Activated T-helper 1 cell treated with anti-CD3 and anti-CD28 coated beads, Interleukin-12 subunit alpha, Interleukin-12 subunit beta, Interleukin-2, Interleukin-4 antibody, amounts not matched to agents 30 ng/mL and 10 ng/mL and 1 ng/mL, durations not matched to agents 14 hours and 24 hours and 36 hours (primary cell): ENCODE results near the gene GLCE. TPM values are rescaled to one million over a fixed set of nuclear protein-coding genes. Genes with fewer than 3 reads are reported as not detected.

ENCODE experiments used
- DNase-seq: peaks from one replicate; pipeline ENCODE4 v3.0.0; 2021; ENCODE audit warnings: low spot score
- H3K27ac Mint-ChIP-seq: one replicate; pipeline ENCODE4 v1.8.0; 2021; ENCODE audit warnings: mild to moderate bottlenecking, mixed read lengths
- H3K27me3 Mint-ChIP-seq: one replicate; pipeline ENCODE4 v1.8.0; 2022; ENCODE audit warnings: mild to moderate bottlenecking, moderate library complexity, mixed read lengths; ENCODE audit not compliant: insufficient read depth
- H3K36me3 Mint-ChIP-seq: one replicate; pipeline ENCODE4 v1.8.0; 2021; ENCODE audit warnings: low read depth, mixed read lengths
- H3K4me1 Mint-ChIP-seq: one replicate; pipeline ENCODE4 v1.8.0; 2021; ENCODE audit warnings: low read depth, mixed read lengths
- H3K4me3 Mint-ChIP-seq: one replicate; pipeline ENCODE4 v1.8.0; 2021; ENCODE audit warnings: mild to moderate bottlenecking, moderate library complexity, mixed read lengths
- H3K9me3 Mint-ChIP-seq: one replicate; pipeline ENCODE4 v1.8.0; 2021; ENCODE audit warnings: mixed read lengths
- intact Hi-C: fragments of 100-400 bp; cut with micrococcal nuclease; formaldehyde crosslinking; loops from one replicate; pipeline ENCODE4 v1.15.1; 2024
- total RNA-seq: library from RNA; stranded (reverse); gene quantifications from 2 replicates; pipeline ENCODE4 v1.2.3, GENCODE V29; 2022

GLCE gene
- total RNA-seq, 1 donor from 2014 or later: 2.9 TPM

DNA sequence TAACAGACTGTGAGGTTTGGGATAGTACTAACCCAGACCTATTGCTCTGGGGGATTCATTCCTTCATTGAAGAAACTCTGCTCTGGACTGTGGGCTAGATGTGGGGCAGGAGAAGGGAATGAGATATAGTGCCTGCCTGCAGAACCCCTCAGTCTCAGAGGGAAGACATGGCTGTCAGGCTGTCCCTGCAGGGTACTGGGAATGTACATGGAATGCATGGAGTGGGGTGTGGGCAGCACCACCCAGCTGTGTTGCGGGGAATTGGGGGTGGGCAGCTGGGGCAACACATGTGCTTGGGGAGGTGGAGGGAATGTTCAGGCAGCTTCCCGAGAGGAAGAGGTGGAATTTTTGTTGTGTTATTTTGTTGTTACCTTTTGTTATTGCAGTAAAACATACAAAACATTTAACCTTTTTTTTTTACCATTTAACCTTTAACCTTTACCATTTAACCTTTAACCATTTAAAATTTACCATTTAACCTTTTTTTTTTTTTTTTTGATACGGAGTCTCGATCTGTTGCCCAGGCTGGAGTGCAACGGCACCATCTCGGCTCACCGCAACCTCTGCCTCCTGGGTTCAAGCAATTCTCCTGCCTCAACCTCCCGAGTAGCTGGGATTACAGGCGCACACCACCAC, 145.6 kb downstream of the GLCE start:
- Mint-ChIP-seq H3K9me3 (no peaks in the 10 kb centered on the region), H3K4me3 (no peak overlapping the region), H3K27ac (no peak overlapping the region), H3K4me1 (no peaks in the 10 kb centered on the region), H3K27me3 (peaks cover 12% of the 10 kb centered on the region), H3K36me3 (no peaks in the 10 kb centered on the region)
- intact Hi-C loops: no loop called here
- no peak for DNase-seq

DNA sequence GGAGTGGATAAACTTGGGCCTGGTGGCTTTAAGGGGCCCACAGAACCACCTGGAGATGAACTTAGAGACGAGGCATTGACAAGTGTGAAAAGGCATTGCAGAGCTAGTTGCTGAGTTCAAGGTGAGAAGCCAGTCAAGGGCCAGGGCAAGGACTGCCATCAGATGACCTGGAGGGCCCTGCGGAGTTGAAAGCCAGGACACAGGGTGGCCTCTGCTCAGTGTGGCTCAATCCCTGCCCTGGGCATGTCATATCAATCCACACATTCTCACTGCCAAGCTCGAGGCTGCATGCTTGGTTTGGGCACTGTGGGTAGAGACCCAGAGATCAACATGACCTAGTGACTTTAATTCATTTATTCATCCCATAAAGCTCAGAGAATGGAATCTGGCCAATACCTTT, 147.5 kb downstream of the GLCE start:
- Mint-ChIP-seq H3K4me3 (no peak overlapping the region), H3K36me3 (no peaks in the 10 kb centered on the region), H3K27ac (no peak overlapping the region), H3K4me1 (no peaks in the 10 kb centered on the region), H3K9me3 (no peaks in the 10 kb centered on the region), H3K27me3 (peaks cover 8% of the 10 kb centered on the region)
- no peak for DNase-seq
- intact Hi-C loops: no loop called here

DNA sequence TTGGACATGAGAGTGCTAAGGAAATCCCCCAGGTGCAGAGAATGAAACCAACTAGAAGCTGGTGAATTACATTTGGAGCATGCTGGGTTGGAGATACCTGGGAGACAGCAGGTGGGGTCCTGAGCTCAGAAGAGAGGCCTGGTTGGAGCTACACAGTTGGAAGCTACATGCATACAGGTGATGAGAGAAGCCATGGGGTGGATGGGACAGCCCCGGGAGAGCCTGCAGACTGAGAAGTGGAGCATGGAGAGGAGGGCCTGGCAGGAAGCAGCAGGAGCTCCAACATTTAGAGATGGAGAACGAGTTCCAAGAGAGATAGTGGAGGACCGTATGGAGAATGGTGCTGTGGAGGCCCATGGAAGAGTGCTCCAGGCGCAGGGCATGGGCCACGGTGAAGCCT, 148.5 kb downstream of the GLCE start:
- Mint-ChIP-seq H3K27ac (no peak overlapping the region), H3K4me3 (no peak overlapping the region), H3K36me3 (no peaks in the 10 kb centered on the region), H3K9me3 (no peaks in the 10 kb centered on the region), H3K27me3 (peaks cover 8% of the 10 kb centered on the region), H3K4me1 (no peaks in the 10 kb centered on the region)
- intact Hi-C loops: no loop called here
- no peak for DNase-seq

DNA sequence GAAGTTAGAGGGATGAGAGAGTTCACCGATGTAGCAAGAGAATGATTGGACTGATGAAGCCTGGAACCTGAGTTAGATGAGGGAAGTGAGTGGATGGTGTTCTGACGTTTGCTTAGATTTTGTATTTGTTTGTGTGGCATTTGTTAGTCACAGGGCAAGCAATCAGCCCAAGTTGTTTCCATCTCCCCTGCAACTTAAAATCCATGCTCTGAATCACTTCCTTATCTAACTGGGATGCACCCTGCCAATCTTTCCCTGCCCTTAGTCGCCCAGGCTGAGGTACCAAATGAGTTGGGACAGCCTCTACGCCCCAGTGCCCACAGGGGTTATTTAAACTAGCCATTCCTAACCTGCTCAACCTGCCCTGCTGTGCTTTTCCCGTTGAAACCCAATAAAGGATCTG, 150.9 kb downstream of the GLCE start:
- no peaks in the 10 kb centered on the region for H3K9me3 Mint-ChIP-seq
- peaks cover 8% of the 10 kb centered on the region for H3K27me3 Mint-ChIP-seq
- intact Hi-C loops: no loop called here
- no peaks in the 10 kb centered on the region for H3K4me1 Mint-ChIP-seq
- DNase-seq: no peak
- H3K27ac Mint-ChIP-seq: no peak overlapping the region
- H3K36me3 Mint-ChIP-seq: no peaks in the 10 kb centered on the region
- no peak overlapping the region for H3K4me3 Mint-ChIP-seq

DNA sequence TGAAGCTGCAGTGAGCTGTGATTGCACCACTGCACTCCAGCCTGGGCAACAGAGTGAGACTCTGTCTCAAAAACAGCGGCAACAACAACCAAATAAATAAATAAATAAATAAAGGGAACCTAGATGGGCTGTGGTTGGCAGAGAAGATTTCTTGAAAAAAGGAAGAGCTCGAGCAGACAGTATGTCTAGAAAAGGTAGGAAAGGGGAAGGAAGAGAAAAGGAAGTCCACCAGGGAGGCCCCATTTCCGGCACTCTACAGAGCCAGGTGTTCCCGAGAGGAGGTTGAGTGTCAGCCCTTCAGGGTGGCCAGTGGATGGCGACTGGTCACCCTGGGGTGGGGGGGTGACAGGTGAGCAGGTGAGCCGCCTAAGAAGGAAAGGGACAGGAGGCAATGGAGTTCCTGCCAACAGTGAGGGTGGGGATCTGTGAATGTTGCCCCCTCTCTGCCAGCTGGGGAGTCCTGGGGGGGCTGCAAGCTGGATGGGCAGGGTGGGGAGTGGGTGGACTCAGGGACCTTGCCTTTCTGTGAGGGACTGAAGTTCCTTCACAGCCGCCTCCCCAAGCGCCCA, 153.1 kb downstream of the GLCE start:
- H3K9me3 Mint-ChIP-seq: no peaks in the 10 kb centered on the region
- H3K27me3 Mint-ChIP-seq: peaks cover 11% of the 10 kb centered on the region
- no peaks in the 10 kb centered on the region for H3K4me1 Mint-ChIP-seq
- intact Hi-C loops: no loop called here
- no peak overlapping the region for H3K27ac Mint-ChIP-seq
- H3K36me3 Mint-ChIP-seq: no peaks in the 10 kb centered on the region
- DNase-seq: no peak
- no peak overlapping the region for H3K4me3 Mint-ChIP-seq

DNA sequence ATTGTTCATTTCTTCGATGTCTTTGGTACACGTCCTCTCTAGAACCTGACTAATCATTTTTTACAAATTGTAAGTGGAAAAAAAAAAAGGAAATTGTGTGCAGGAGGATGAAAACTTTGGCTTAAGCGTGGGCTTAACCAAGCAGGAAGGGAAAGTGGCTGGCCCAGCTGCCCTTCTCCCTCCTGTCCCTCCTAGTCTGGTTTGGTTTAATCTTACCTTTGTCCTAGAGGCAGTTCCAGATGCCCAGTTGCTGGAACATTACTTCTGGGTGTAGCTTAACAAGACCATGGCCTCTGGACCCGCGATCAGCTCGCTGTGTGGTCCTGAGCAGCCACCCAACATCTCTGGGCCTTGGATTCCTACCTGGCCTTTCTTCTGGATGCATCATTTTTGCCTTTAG, 153.7 kb downstream of the GLCE start:
- Mint-ChIP-seq H3K4me3 (no peak overlapping the region), H3K4me1 (no peaks in the 10 kb centered on the region), H3K27ac (no peak overlapping the region), H3K9me3 (no peaks in the 10 kb centered on the region), H3K27me3 (peaks cover 12% of the 10 kb centered on the region), H3K36me3 (no peaks in the 10 kb centered on the region)
- no peak for DNase-seq
- intact Hi-C loops: no loop called here

DNA sequence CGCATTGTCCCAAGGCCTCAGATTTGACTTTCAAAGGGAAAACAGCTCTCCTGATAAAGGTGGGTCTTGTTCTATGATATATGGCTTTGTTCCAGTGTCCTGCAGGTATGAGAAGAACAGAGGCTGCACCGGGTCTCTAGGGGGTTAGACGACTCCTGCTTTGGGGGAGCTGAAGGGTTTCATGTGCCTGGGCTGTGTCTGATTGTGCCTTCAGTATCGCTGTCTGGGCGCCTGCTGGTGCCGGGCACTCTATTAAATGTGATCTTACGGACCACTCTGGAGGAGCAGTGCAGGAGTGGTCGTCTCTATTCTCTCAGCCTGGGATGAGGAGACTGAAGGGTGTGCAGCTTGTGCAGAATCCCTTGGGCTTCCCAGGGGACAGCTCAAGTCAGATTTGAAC, 154.3 kb downstream of the GLCE start:
- H3K27ac Mint-ChIP-seq: no peak overlapping the region
- no peaks in the 10 kb centered on the region for H3K9me3 Mint-ChIP-seq
- H3K36me3 Mint-ChIP-seq: no peaks in the 10 kb centered on the region
- intact Hi-C loops: no loop called here
- no peaks in the 10 kb centered on the region for H3K4me1 Mint-ChIP-seq
- DNase-seq: no peak
- H3K4me3 Mint-ChIP-seq: no peak overlapping the region
- H3K27me3 Mint-ChIP-seq: peaks cover 8% of the 10 kb centered on the region

DNA sequence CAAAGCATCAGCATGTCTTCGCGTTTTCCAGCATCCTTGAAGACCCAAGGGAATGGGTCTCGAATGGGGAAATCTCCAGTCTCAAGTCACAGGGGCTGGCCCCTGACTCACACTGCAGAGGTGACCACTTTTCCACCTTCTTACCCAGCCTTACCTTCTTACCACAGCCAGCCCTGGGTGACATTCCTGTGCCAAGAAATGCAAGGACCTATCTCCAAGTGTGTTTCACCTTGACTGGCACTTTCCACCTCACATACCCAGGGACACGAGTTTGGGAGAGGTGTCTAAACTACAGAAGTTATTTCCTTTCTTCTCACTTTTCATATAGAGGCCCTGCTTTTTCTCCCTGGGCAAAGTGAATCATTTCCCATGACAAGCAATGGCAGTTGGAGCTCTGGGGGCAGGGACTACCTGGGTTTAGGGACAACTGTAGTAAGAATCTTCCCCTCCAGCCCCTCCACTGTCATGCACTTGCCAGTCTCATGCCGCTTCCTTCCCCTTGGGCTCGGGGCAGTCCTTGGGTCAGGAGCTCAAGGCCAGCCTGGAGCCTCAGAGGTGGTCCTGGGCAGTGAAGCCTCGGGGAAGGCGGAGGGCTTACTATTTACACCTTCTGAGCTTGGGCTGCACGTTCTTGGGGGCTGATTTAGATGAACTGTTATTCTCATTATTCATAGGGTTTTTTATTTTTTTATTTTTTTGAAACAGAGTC, 155.1 kb downstream of the GLCE start:
- H3K27ac Mint-ChIP-seq: no peak overlapping the region
- intact Hi-C loops: no loop called here

DNA sequence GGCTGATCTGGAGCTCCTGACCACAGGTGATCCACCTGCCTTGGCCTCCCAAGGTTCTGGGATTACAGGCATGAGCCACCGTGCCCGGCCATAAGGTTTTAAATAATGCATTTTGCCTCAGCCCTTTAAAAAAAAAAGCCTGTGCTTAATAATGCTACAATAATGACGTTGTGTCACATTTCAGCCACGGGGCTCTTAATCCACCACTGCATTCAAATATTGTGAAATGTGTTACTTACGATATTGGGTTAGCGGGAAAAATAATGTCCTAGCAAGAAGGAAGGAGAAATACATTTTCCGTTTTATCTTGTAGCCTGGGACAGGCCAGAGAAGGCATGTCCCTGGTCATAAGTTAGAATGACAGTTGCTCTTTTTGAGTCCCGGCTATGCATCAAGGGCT, 155.9 kb downstream of the GLCE start:
- Mint-ChIP-seq H3K27ac (no peak overlapping the region), H3K36me3 (no peaks in the 10 kb centered on the region), H3K27me3 (peaks cover 8% of the 10 kb centered on the region), H3K9me3 (no peaks in the 10 kb centered on the region), H3K4me3 (no peak overlapping the region), H3K4me1 (peaks cover 8% of the 10 kb centered on the region)
- no peak for DNase-seq
- intact Hi-C loops: no loop called here

More for the DNA sequence above, 155.1 kb downstream of the GLCE start:
- DNase-seq: no peak
- no peak overlapping the region for H3K4me3 Mint-ChIP-seq
- no peaks in the 10 kb centered on the region for H3K36me3 Mint-ChIP-seq
- no peaks in the 10 kb centered on the region for H3K9me3 Mint-ChIP-seq
- H3K27me3 Mint-ChIP-seq: peaks cover 8% of the 10 kb centered on the region
- peaks cover under 1% of the 10 kb centered on the region for H3K4me1 Mint-ChIP-seq

DNA sequence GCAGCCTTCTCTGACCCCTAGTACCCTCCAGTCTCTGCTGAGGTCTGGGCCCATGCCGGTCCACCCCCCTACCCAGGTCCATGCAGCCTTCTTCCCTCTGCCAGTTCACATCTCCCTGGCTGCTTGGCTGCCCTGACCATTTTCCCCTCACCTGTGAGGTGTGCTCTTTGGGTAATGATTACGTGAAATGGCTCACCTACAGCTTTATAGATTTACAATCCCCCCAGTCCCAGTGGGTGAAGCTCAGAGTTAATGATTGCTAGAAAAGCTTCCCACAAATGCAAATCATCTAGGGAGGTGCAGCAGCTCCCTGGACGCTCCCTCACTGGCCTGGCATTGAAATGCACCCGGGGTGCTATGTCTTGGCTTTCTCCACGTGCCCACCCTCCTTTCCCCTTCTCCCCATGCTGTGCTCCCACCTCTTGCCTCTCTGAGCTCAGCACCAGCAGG, 157.0 kb downstream of the GLCE start:
- H3K4me3 Mint-ChIP-seq: no peak overlapping the region
- intact Hi-C loops: no loop called here
- H3K27me3 Mint-ChIP-seq: peaks cover 12% of the 10 kb centered on the region
- peaks cover 12% of the 10 kb centered on the region for H3K4me1 Mint-ChIP-seq
- no peaks in the 10 kb centered on the region for H3K9me3 Mint-ChIP-seq
- H3K27ac Mint-ChIP-seq: no peak overlapping the region
- DNase-seq: no peak
- no peaks in the 10 kb centered on the region for H3K36me3 Mint-ChIP-seq

DNA sequence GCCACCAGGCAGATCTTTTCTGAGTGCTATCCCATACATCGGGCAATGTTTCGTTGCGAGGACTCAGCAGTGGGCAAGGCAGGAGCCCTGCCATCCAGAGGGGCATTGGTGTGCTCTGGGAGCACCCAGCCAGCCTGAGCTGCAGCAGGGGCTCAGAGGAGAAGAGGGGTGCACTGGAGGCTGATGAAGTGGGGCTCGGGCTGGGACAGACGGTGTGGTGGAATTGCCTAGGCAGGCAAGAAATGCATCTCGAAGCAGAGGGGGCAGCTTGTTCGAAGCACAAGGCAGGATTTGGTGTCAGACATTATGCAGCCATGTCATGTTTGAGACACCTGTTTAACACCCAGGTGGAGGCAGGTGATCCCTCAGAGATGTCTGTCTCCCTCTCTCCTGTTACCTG, 157.6 kb downstream of the GLCE start:
- H3K27me3 Mint-ChIP-seq: peaks cover 18% of the 10 kb centered on the region
- H3K27ac Mint-ChIP-seq: no peak overlapping the region
- H3K9me3 Mint-ChIP-seq: no peaks in the 10 kb centered on the region
- DNase-seq: no peak
- no peaks in the 10 kb centered on the region for H3K36me3 Mint-ChIP-seq
- H3K4me1 Mint-ChIP-seq: peaks cover 12% of the 10 kb centered on the region
- intact Hi-C loops: no loop called here
- no peak overlapping the region for H3K4me3 Mint-ChIP-seq

DNA sequence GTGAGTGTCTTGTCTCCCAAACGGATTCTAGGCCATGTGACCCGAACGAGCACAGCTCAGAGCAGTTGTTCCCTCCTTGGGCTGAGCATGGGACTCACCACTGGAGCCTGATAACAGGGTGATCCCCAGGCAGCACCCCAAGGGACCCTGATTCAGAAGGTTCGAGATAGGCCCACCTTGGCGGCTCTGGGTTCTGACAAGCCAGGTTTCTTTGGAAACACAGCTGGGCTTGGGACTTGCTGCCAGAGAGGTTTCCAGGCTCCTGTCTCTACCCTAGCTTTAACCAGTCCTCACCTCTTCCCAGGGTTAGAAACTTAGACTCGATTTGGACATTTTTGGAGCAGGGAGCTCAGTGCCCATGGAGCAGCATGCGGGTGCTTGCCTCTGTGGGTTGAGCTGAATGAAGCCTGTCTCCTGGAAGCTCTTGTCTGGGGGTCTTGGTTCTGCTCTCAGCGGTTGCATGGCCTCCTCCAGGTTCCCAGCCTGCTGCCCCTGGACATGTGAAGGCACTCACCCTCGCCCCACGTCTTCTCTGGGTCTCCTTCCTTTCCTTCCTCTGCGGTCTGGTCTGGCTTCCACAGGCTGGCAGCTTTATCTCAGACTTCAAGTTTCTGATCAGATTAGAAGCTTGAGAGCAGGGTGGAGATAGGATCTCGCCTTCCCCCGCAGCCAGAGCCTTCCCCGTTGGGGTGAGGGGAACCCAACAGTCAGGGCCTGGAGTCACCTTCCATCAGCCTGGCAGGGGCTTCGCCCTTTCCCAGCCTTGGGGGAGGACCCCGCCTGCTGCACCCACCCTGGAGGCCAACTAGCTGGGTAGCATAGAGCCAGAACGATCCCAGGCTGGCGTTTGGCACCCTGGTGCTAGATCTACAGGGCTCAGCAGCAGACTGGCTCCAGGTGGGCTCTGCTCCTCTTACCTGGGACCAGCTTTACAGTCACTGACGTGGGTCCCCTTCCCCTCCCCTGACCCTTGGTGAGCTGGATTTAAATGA, 159.2 kb downstream of the GLCE start:
- Mint-ChIP-seq H3K4me3 (no peak overlapping the region), H3K27ac (no peak overlapping the region), H3K27me3 (peaks cover 19% of the 10 kb centered on the region), H3K36me3 (no peaks in the 10 kb centered on the region), H3K9me3 (no peaks in the 10 kb centered on the region), H3K4me1 (peaks cover 12% of the 10 kb centered on the region)
- intact Hi-C loops: no loop called here
- no peak for DNase-seq
